Smooth muscle cell (in vitro differentiated cells): ENCODE measurements around the gene CSF1. TPM values are rescaled to one million over a fixed set of nuclear protein-coding genes. Genes with fewer than 3 reads are reported as not detected.

Experiments
- DNase-seq: peaks from one replicate; lab custom pipeline; 2025; ENCODE audit not compliant: unreplicated experiment; lab: John Stamatoyannopoulos, UW
- H2AFZ ChIP-seq: fragments of 200-600 bp; sonication (generic); 2 replicates; pipeline ENCODE4 v1.6.0; 2016; ENCODE audit warnings: antibody characterized with exemption, low read depth, mild to moderate bottlenecking
- H3F3A ChIP-seq: fragments of 200-600 bp; sonication (generic); 2 replicates; pipeline ENCODE4 v1.6.0; 2017; ENCODE audit warnings: antibody characterized with exemption, low read depth
- H3K27ac ChIP-seq: fragments of 200-600 bp; sonication (generic); 2 replicates; pipeline ENCODE4 v1.5.1; 2016; ENCODE audit warnings: low read depth, mild to moderate bottlenecking
- H3K27me3 ChIP-seq: fragments of 200-600 bp; sonication (generic); 2 replicates; pipeline ENCODE4 v1.6.1; 2016; ENCODE audit warnings: low read depth, mild to moderate bottlenecking
- H3K36me3 ChIP-seq: fragments of 200-600 bp; sonication (generic); 2 replicates; pipeline ENCODE4 v1.5.1; 2016; ENCODE audit warnings: low read depth
- H3K4me1 ChIP-seq: fragments of 200-600 bp; sonication (generic); 2 replicates; pipeline ENCODE4 v1.5.1; 2016; ENCODE audit warnings: low read depth
- H3K4me2 ChIP-seq: fragments of 200-600 bp; sonication (generic); 2 replicates; pipeline ENCODE4 v1.6.0; 2016; ENCODE audit warnings: mild to moderate bottlenecking
- H3K4me3 ChIP-seq: fragments of 200-600 bp; sonication (generic); 2 replicates; pipeline ENCODE4 v1.5.1; 2016; ENCODE audit warnings: mild to moderate bottlenecking
- H3K79me2 ChIP-seq: fragments of 200-600 bp; sonication (generic); 2 replicates; pipeline ENCODE4 v1.6.0; 2016; ENCODE audit warnings: low read depth, mild to moderate bottlenecking
- H3K9ac ChIP-seq: fragments of 200-600 bp; sonication (generic); 2 replicates; pipeline ENCODE4 v1.6.0; 2016; ENCODE audit warnings: low read depth
- H3K9me3 ChIP-seq: fragments of 200-600 bp; sonication (generic); replicated peaks from 2 replicates; pipeline ENCODE4 v1.5.1; 2016; ENCODE audit warnings: low read depth
- H4K20me1 ChIP-seq: fragments of 200-600 bp; sonication (generic); 2 replicates; pipeline ENCODE4 v1.6.0; 2016; ENCODE audit warnings: low read depth
- CTCF ChIP-seq: fragments of 200-600 bp; sonication (generic); IDR thresholded peaks from 2 replicates; pipeline ENCODE4 v1.5.1; 2017; ENCODE audit warnings: borderline replicate concordance, mild to moderate bottlenecking, antibody characterized with exemption; ENCODE audit not compliant: insufficient read depth, poor library complexity, severe bottlenecking
- WGBS: methylation state at CpG from one replicate; pipeline ENCODE4 v1.1.7; 2016; ENCODE audit warnings: low lambda C conversion rate; 5-methylcytosine and 5-hydroxymethylcytosine counted together
- polyA plus RNA-seq: library from polyadenylated mRNA; unstranded; fragments of >200 nt; fragmentation: Nextera tagmentation; extraction: Ambion mirVana; gene quantifications from 2 replicates; pipeline ENCODE4 v1.2.1, GENCODE V29; 2016
- total RNA-seq: library from RNA; depleted of rRNA; stranded (reverse); fragments of >200 nt; gene quantifications from 2 replicates; pipeline ENCODE4 v1.2.3, GENCODE V29; 2014

CSF1 gene
- total and polyA plus RNA-seq, 2 experiments from 2014 or later, result 22.4 to 30.9 TPM

GRCh38 chr1:109864047-109864822 lies 46.4 kb upstream of the CSF1 start:
- H3K79me2 ChIP-seq, result no peaks in the 10 kb centered on the region
- H4K20me1 ChIP-seq, result no peaks in the 10 kb centered on the region
- peaks cover 15% of the 10 kb centered on the region for H3K4me1 ChIP-seq
- H3K4me2 ChIP-seq, result peak overlapping the region; percentile 24
- H2AFZ ChIP-seq, result peak overlapping the region; percentile 59
- no peaks in the 10 kb centered on the region for H3F3A ChIP-seq
- no peaks in the 10 kb centered on the region for H3K27me3 ChIP-seq
- no peaks in the 10 kb centered on the region for H3K36me3 ChIP-seq
- H3K27ac ChIP-seq, result no peak overlapping the region
- H3K9me3 ChIP-seq, result no peaks in the 10 kb centered on the region
- no peak overlapping the region for H3K9ac ChIP-seq
- 82% methylated on average over 5 of the region's 5 CpGs for WGBS
- TF ChIP-seq CTCF, result no peak
- no peak overlapping the region for H3K4me3 ChIP-seq
- DNase-seq, result no peak

- H3K27me3 ChIP-seq, result no peaks in the 10 kb centered on the region
- H3K27ac ChIP-seq, result peak overlapping the region; percentile 38
- H2AFZ ChIP-seq, result peak overlapping the region; percentile 87
- WGBS, result 52% methylated on average over 12 of the region's 12 CpGs
- no peak for TF ChIP-seq CTCF
- no peak for DNase-seq
- H3K79me2 ChIP-seq, result no peaks in the 10 kb centered on the region
- no peaks in the 10 kb centered on the region for H3K9me3 ChIP-seq
- no peaks in the 10 kb centered on the region for H4K20me1 ChIP-seq
- H3F3A ChIP-seq, result no peaks in the 10 kb centered on the region
- H3K4me3 ChIP-seq, result no peak overlapping the region
- no peaks in the 10 kb centered on the region for H3K36me3 ChIP-seq
- peak overlapping the region; percentile 15 for H3K4me2 ChIP-seq
- H3K9ac ChIP-seq, result no peak overlapping the region
- H3K4me1 ChIP-seq, result peaks cover 15% of the 10 kb centered on the region
Measured at GRCh38 chr1:109864930-109865612, 45.6 kb upstream of the CSF1 start.

GRCh38 chr1:109866071-109866470 lies 44.6 kb upstream of the CSF1 start:
- no peak for TF ChIP-seq CTCF
- no peaks in the 10 kb centered on the region for H3K9me3 ChIP-seq
- no peak overlapping the region for H3K9ac ChIP-seq
- DNase-seq, result no peak
- no peaks in the 10 kb centered on the region for H3F3A ChIP-seq
- no peaks in the 10 kb centered on the region for H3K36me3 ChIP-seq
- no peak overlapping the region for H2AFZ ChIP-seq
- 94% methylated on average over 2 of the region's 2 CpGs for WGBS
- H3K27ac ChIP-seq, result no peak overlapping the region
- H3K4me3 ChIP-seq, result no peak overlapping the region
- H3K27me3 ChIP-seq, result no peaks in the 10 kb centered on the region
- H3K4me1 ChIP-seq, result peaks cover 15% of the 10 kb centered on the region
- H3K79me2 ChIP-seq, result no peaks in the 10 kb centered on the region
- H4K20me1 ChIP-seq, result no peaks in the 10 kb centered on the region
- no peak overlapping the region for H3K4me2 ChIP-seq
